SK-N-SH (cell line): ENCODE results near the gene CDRT15L2.
"Not testable (repeated sequence)": the region's sequence is repeated elsewhere in the genome, so short reads cannot be mapped to it uniquely, and the experiment has no call there.

Experiments
- FOXM1 ChIP-seq: IDR thresholded peaks from 2 replicates; pipeline ENCODE4 v1.4.0; 2012; ENCODE audit warnings: low read depth, mild to moderate bottlenecking
- MXI1 ChIP-seq: IDR thresholded peaks from 2 replicates; pipeline ENCODE4 v1.6.1; 2012; ENCODE audit warnings: mild to moderate bottlenecking, low read depth, low read length, improper control_type of control experiment
- NFIC ChIP-seq: IDR thresholded peaks from 2 replicates; pipeline ENCODE4 v1.4.0; 2012; ENCODE audit warnings: borderline replicate concordance
- TF ChIP-seq, protein P1 (sequence below): fragments of 200-600 bp; sonication (generic); IDR thresholded peaks from 2 replicates; pipeline ENCODE4 v1.6.1; 2017; ENCODE audit warnings: antibody characterized with exemption, mild to moderate bottlenecking, moderate library complexity

DNA sequence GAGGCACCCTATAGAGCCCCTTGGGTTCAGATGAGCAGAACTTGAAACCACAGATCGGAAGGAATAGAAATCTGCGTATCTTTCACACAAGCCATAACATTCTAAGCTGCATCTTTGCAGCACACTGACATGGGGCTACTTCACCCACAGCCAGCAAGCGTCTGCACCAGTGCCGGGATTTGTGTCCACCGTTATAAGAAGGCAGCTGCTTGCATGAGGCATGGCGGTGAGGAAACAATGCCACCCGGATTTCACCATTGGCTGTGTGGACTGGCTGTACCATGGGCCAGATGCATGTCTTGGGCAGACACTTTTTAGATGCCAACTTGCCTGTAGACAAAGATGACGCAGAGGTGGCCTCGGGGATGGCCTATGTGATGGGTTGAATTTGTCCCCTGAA, 20.5 kb upstream of the CDRT15L2 start:
- TF ChIP-seq, protein P1, sequence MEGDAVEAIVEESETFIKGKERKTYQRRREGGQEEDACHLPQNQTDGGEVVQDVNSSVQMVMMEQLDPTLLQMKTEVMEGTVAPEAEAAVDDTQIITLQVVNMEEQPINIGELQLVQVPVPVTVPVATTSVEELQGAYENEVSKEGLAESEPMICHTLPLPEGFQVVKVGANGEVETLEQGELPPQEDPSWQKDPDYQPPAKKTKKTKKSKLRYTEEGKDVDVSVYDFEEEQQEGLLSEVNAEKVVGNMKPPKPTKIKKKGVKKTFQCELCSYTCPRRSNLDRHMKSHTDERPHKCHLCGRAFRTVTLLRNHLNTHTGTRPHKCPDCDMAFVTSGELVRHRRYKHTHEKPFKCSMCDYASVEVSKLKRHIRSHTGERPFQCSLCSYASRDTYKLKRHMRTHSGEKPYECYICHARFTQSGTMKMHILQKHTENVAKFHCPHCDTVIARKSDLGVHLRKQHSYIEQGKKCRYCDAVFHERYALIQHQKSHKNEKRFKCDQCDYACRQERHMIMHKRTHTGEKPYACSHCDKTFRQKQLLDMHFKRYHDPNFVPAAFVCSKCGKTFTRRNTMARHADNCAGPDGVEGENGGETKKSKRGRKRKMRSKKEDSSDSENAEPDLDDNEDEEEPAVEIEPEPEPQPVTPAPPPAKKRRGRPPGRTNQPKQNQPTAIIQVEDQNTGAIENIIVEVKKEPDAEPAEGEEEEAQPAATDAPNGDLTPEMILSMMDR, result not testable (repeated sequence)
- not testable (repeated sequence) for TF ChIP-seq NFIC, MXI1, FOXM1
